HEK293 (cell line): ENCODE measurements around the gene SIRPA.

Experiments used
- OVOL3 ChIP-seq: fragments of 450-650 bp; formaldehyde crosslinking; IDR thresholded peaks from 2 replicates; pipeline ENCODE4 v1.5.1; 2016; ENCODE audit warnings: missing biosample characterization, missing genetic modification characterization
- REST ChIP-seq: fragments of 450-650 bp; formaldehyde crosslinking; IDR thresholded peaks from 2 replicates; pipeline ENCODE4 v1.5.1; 2016; ENCODE audit warnings: missing biosample characterization, missing genetic modification characterization
- SCRT1 ChIP-seq: fragments of 450-650 bp; formaldehyde crosslinking; IDR thresholded peaks from 2 replicates; pipeline ENCODE4 v1.5.1; 2016; ENCODE audit warnings: missing biosample characterization, missing genetic modification characterization, borderline replicate concordance
- SCRT2 ChIP-seq: fragments of 450-650 bp; formaldehyde crosslinking; IDR thresholded peaks from 2 replicates; pipeline ENCODE4 v1.5.1; 2016; ENCODE audit warnings: missing biosample characterization, missing genetic modification characterization
- ZBTB8A ChIP-seq: fragments of 450-650 bp; formaldehyde crosslinking; IDR thresholded peaks from 2 replicates; pipeline ENCODE4 v1.5.1; 2016; ENCODE audit warnings: missing biosample characterization, missing genetic modification characterization
- ZFHX2 ChIP-seq: fragments of 450-650 bp; formaldehyde crosslinking; conservative IDR thresholded peaks from 2 replicates; pipeline ENCODE4 v1.5.1; 2016; ENCODE audit warnings: missing biosample characterization, missing genetic modification characterization
- ZNF155 ChIP-seq: fragments of 450-650 bp; formaldehyde crosslinking; IDR thresholded peaks from 2 replicates; pipeline ENCODE4 v1.5.1; 2016; ENCODE audit warnings: missing biosample characterization, missing genetic modification characterization
- ZNF521 ChIP-seq: fragments of 450-650 bp; formaldehyde crosslinking; IDR thresholded peaks from 2 replicates; pipeline ENCODE4 v1.5.1; 2017; ENCODE audit warnings: missing biosample characterization, mild to moderate bottlenecking, missing genetic modification characterization
- ZNF624 ChIP-seq: fragments of 450-650 bp; formaldehyde crosslinking; IDR thresholded peaks from 2 replicates; pipeline ENCODE4 v1.5.1; 2017; ENCODE audit warnings: missing biosample characterization, missing genetic modification characterization
- TF ChIP-seq, protein P1 (sequence below): fragments of 450-650 bp; formaldehyde crosslinking; IDR thresholded peaks from 2 replicates; pipeline ENCODE4 v1.5.1; 2016; ENCODE audit warnings: missing biosample characterization, missing genetic modification characterization
- TF ChIP-seq, protein P2 (sequence below): fragments of 450-650 bp; formaldehyde crosslinking; IDR thresholded peaks from 2 replicates; pipeline ENCODE4 v1.5.1; 2016; ENCODE audit warnings: missing biosample characterization, missing genetic modification characterization

DNA sequence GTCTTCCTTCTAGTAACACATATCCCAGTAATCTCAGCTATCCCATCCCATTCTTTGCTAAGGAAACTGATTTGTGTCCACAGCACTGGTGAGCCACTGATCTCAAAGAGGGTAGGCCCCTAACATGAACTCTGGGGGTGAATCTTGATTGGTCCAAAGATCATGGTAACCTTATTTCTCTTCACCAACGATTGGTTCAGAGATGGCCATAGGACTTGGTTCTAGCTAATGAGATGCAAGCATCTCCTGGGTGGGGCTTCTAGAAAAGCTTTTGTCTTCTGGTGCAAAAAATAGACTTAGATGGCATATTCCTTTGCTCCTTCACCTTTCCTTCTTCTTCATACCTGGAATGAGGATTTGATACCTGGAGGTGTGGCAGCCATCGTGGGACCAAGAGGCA, 43.8 kb upstream of the SIRPA start:
- TF ChIP-seq ZFHX2 (tag by site-specific recombination) (no peak), ZNF155 (tag by site-specific recombination) (no peak), OVOL3 (tag by site-specific recombination) (no peak), SCRT1 (tag by site-specific recombination) (no peak), ZNF521 (tag by site-specific recombination) (no peak), ZNF624 (tag by site-specific recombination) (no peak), SCRT2 (tag by site-specific recombination) (no peak), REST (tag by site-specific recombination) (no peak), ZBTB8A (tag by site-specific recombination) (no peak)
- TF ChIP-seq, protein P1, sequence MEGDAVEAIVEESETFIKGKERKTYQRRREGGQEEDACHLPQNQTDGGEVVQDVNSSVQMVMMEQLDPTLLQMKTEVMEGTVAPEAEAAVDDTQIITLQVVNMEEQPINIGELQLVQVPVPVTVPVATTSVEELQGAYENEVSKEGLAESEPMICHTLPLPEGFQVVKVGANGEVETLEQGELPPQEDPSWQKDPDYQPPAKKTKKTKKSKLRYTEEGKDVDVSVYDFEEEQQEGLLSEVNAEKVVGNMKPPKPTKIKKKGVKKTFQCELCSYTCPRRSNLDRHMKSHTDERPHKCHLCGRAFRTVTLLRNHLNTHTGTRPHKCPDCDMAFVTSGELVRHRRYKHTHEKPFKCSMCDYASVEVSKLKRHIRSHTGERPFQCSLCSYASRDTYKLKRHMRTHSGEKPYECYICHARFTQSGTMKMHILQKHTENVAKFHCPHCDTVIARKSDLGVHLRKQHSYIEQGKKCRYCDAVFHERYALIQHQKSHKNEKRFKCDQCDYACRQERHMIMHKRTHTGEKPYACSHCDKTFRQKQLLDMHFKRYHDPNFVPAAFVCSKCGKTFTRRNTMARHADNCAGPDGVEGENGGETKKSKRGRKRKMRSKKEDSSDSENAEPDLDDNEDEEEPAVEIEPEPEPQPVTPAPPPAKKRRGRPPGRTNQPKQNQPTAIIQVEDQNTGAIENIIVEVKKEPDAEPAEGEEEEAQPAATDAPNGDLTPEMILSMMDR (tag by site-specific recombination): no peak
- TF ChIP-seq, protein P2, sequence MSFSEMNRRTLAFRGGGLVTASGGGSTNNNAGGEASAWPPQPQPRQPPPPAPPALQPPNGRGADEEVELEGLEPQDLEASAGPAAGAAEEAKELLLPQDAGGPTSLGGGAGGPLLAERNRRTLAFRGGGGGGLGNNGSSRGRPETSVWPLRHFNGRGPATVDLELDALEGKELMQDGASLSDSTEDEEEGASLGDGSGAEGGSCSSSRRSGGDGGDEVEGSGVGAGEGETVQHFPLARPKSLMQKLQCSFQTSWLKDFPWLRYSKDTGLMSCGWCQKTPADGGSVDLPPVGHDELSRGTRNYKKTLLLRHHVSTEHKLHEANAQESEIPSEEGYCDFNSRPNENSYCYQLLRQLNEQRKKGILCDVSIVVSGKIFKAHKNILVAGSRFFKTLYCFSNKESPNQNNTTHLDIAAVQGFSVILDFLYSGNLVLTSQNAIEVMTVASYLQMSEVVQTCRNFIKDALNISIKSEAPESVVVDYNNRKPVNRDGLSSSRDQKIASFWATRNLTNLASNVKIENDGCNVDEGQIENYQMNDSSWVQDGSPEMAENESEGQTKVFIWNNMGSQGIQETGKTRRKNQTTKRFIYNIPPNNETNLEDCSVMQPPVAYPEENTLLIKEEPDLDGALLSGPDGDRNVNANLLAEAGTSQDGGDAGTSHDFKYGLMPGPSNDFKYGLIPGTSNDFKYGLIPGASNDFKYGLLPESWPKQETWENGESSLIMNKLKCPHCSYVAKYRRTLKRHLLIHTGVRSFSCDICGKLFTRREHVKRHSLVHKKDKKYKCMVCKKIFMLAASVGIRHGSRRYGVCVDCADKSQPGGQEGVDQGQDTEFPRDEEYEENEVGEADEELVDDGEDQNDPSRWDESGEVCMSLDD (tag by site-specific recombination): no peak
